ENCODE measurements around the gene ATG3. TPM values are rescaled to one million over a fixed set of nuclear protein-coding genes. Genes with fewer than 3 reads are reported as not detected.

The ATG3 gene
- total and polyA plus RNA-seq, 12 donors, result 25.3 to 128 (median 68.5) TPM

- Histone ChIP-seq H3K27ac (no peak overlapping the region), H3K4me3 (no peak overlapping the region), H3K9me3 (replicated peaks in 1 of 3) (peaks cover 0 to 4% (median 0%) of the 10 kb centered on the region in 3 donors), H3K4me1 (replicated peaks in 1 of 2) (no peaks in the 10 kb centered on the region), H3K27me3 (no peaks in the 10 kb centered on the region), H3K36me3 (replicated peaks in 1 of 2) (no peaks in the 10 kb centered on the region)
- intact Hi-C loops (cut with DNase I), result no loop called here
- 89 to 94% (median 93%) methylated on average over 2 of the region's 2 CpGs for WGBS, 4 donors
- no peak for DNase-seq
- no peak for TF ChIP-seq CTCF (IDR thresholded peaks at IDR 0.05)
- no peak for TF ChIP-seq POLR2A (IDR thresholded peaks at IDR 0.05)
These were observed 44.3 kb upstream of the ATG3 start for GRCh38 chr3:112606098-112606497.

DNA sequence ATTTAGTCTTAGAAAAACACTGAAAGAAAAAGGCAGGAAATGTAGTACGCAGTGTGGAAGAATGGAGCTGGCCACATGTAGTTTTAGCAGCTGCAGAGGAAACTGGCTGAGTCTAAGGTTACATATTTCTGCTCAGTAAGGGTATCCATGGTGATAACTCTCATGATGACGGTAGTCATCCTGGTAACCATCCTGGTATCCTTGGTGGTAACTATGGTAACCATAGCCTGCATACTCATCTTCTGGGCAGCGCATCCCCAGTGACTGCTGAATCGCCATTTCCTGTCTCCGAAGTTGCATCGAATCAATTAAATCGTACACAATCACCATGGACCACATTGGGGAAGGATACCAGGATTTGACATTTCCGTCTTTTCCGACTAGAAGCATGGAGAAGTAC, 43.5 kb upstream of the ATG3 start:
- intact Hi-C loops (cut with DNase I), result no loop called here
- Histone ChIP-seq H3K27me3 (no peaks in the 10 kb centered on the region), H3K36me3 (replicated peaks in 1 of 2) (no peaks in the 10 kb centered on the region), H3K4me3 (no peak overlapping the region), H3K4me1 (replicated peaks in 1 of 2) (no peaks in the 10 kb centered on the region), H3K27ac (peak overlapping the region in 1 of 5 donors; percentile 1), H3K9me3 (replicated peaks in 1 of 3) (peaks cover 0 to 4% (median 0%) of the 10 kb centered on the region in 3 donors)
- TF ChIP-seq CTCF (IDR thresholded peaks at IDR 0.05) (no peak), POLR2A (IDR thresholded peaks at IDR 0.05) (no peak)
- peak in 1 of 7 donors; percentile 52 for DNase-seq
- 69 to 78% (median 77%) methylated on average over 9 of the region's 9 CpGs for WGBS, 4 donors

GRCh38 chr3:112604536-112604935, 42.8 kb upstream of the ATG3 start:
- TF ChIP-seq CTCF (IDR thresholded peaks at IDR 0.05), result no peak
- TF ChIP-seq POLR2A (IDR thresholded peaks at IDR 0.05), result no peak
- 45 to 54% (median 47%) methylated on average over 4 of the region's 4 CpGs for WGBS, 4 donors
- Histone ChIP-seq H3K4me1 (replicated peaks in 1 of 2) (no peaks in the 10 kb centered on the region), H3K27me3 (no peaks in the 10 kb centered on the region), H3K36me3 (replicated peaks in 1 of 2) (no peaks in the 10 kb centered on the region), H3K27ac (peak overlapping the region in 1 of 5 donors; percentile 1), H3K9me3 (replicated peaks in 1 of 3) (peaks cover 0 to 3% (median 0%) of the 10 kb centered on the region in 3 donors), H3K4me3 (no peak overlapping the region)
- intact Hi-C loops (cut with DNase I), result no loop called here
- peak in 2 of 7 donors; percentile 24 to 56 for DNase-seq

DNA sequence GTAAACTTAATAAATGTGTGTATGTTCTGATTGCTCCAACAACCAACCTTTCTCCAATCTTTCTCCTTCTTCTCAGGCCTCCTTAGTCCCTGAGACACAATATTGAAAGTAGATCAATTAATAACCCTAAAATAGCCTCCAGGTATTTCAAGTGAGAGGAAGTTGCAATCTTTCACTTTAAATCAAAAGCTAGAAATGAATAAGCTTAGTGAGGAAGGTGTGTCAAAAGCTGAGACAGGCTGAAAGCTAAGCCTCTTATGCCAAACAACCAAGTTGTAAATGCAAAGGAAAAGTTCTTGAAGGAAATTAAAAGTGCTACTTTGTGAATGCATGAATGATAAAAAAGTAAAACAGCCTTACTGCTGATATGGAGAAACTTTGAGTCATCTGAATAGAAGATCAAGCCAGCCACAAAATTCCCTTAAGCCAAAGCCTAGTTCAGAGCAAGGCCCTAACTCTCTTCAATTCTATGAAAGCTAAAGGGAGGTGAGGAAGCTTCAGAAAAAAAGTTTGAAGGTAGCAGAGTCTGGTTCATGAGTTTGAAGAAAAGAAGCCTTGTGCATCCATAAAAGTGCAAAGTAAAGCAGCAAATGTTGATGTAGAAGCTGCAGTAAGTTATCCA, 40.6 kb upstream of the ATG3 start:
- H3K36me3 ChIP-seq (replicated peaks in 1 of 2), result no peaks in the 10 kb centered on the region
- intact Hi-C loops (cut with DNase I), result no loop called here

More for the DNA sequence above, 40.6 kb upstream of the ATG3 start:
- TF ChIP-seq POLR2A (IDR thresholded peaks at IDR 0.05) (no peak), CTCF (IDR thresholded peaks at IDR 0.05) (no peak)
- Histone ChIP-seq H3K27ac (no peak overlapping the region), H3K27me3 (no peaks in the 10 kb centered on the region), H3K4me1 (replicated peaks in 1 of 2) (no peaks in the 10 kb centered on the region), H3K4me3 (no peak overlapping the region), H3K9me3 (replicated peaks in 1 of 3) (no peaks in the 10 kb centered on the region)
- no peak for DNase-seq
